ENCODE results near the gene SYT17.

The SYT17 gene

DNA sequence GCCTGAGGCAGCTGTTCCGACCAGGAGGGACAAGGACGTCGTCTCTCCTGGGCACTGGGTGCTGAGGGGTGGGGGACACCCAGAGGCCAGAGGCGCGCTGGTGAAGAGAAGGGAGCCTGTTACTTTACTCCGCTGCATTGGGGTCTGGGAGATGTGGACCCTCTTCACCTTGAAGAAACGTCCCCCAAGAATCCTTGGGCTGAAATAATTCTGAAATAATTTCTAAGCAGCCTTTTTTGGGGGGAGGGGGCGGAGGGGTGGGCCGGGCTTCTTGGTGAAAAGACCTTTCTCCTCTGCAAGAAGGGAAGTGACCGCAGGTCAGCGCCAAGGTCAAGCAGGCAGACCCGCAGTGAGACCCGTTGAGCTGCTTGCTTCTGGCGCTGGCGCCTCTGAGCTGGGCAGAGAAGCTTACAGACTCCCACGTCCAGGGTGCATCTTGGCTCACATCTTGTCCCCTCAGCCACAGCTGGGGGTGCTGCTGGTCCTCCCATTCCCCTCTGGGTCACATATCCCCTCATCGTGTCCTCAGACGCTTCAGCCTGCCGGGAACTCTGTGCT is 1.1 kb downstream of the SYT17 start:
- DNase-seq (ENCODE audit: low spot score) = no peak
- ChIA-PET CTCF (interaction anchor here (0.5 to 1.1 kb wide), 2 partner anchors 9 to 54 kb away, joined by 3 to 4 read pairs; no protein-coding TSS in a partner anchor), POLR2A (ENCODE audit: low non-redundant PET) (interaction anchor here (0.5 kb wide), 1 partner anchor 31 kb away, joined by 5 read pairs; no protein-coding TSS in a partner anchor)
- TF ChIP-seq, protein P1, sequence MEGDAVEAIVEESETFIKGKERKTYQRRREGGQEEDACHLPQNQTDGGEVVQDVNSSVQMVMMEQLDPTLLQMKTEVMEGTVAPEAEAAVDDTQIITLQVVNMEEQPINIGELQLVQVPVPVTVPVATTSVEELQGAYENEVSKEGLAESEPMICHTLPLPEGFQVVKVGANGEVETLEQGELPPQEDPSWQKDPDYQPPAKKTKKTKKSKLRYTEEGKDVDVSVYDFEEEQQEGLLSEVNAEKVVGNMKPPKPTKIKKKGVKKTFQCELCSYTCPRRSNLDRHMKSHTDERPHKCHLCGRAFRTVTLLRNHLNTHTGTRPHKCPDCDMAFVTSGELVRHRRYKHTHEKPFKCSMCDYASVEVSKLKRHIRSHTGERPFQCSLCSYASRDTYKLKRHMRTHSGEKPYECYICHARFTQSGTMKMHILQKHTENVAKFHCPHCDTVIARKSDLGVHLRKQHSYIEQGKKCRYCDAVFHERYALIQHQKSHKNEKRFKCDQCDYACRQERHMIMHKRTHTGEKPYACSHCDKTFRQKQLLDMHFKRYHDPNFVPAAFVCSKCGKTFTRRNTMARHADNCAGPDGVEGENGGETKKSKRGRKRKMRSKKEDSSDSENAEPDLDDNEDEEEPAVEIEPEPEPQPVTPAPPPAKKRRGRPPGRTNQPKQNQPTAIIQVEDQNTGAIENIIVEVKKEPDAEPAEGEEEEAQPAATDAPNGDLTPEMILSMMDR (conservative IDR thresholded peaks at IDR 0.05; ENCODE audit: low read depth) = no peak
- H3K27ac ChIP-seq = no peak overlapping the region

DNA sequence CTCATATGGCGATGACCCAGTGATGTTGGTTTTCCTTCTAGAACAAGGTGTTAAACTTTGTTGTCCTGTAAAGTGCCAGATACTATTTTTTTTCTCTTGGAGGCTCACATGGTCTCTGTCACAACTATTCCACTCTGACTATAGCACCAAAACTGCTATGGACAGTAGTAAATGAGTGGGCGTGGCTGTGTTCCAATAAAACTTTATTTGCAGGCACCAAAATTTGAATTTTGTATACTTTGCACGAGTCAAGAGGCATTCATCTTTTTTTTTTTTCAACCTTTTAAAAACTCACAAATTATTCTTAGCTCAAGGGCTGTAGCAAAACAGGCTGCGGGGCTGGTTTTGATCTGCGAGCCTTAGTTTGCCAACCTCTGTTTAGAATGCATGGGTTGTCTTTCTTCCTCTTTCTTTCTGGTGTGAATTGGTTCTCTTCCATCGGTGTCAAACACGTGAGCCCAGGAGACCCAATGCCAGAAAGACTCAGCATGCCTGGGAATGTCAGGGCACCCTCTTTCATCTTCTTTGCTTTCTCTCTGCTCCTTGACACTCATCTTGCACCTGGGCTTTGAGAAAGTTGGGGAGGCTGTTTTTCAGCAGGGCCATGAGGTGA is 2.1 kb downstream of the SYT17 start:
- POLR2A ChIA-PET (ENCODE audit: low non-redundant PET) = no interaction called here
- DNase-seq (ENCODE audit: low spot score) = no peak
- CTCF ChIA-PET = no interaction called here

DNA sequence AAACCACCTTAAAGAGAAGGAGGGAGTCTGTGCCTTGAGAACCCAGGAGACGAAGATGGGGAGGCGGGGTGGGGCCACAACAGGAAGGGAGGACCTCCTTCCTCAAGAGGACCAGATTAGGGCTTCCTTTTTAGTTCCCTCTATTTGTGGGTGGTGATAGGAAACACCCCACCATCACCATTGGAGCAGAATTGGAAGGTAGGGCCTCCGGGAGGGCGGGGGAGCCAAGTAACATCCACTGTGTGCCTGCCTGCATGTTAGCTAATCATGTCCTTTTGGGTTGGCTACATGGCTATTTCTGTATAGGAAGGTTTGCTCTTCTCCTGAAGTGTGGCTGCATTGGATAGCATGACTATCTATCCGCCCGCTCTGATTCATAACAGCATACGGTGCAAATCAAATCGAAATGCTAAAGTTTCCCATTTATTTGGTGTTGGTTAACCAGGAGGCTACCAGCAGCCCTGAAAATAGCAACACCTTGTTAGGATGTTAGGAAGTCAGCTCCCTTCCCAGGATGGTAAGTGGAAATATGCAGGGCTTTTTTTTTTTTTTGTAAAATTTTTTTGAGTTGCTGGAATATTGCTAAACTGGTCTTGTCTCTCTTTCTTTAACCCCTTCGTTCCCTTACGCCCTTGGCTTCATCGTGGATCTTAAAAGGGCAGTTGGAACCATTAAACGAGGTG is 4.2 kb downstream of the SYT17 start:
- CTCF ChIA-PET = no interaction called here
- H3K27ac ChIP-seq = no peak overlapping the region
- TF ChIP-seq, protein P1 (conservative IDR thresholded peaks at IDR 0.05; ENCODE audit: low read depth) = no peak
- POLR2A ChIA-PET (ENCODE audit: low non-redundant PET) = no interaction called here
- DNase-seq (ENCODE audit: low spot score) = no peak

More for the DNA sequence above, 2.1 kb downstream of the SYT17 start:
- TF ChIP-seq, protein P1 (conservative IDR thresholded peaks at IDR 0.05; ENCODE audit: low read depth) = no peak
- no peak overlapping the region for H3K27ac ChIP-seq

DNA sequence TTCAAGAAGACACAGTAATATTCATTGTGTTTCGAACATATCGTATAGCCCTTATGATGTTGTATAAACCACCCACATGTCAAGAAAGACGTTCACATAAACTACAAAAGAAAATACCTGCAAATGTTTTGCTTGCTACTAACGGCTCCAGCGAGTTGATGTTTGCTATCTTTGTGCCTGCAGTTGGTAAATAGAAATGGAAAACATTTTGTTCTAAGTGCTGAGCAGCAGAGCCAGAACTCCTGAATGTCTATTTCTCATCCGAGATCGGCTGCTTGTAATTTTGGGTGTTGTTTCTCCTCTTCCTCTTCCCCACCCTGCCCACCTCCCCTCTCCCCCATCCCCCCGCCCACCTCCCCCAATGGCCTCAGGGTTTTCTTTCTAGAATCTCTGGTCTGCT is 5.0 kb downstream of the SYT17 start:
- TF ChIP-seq, protein P1 (conservative IDR thresholded peaks at IDR 0.05; ENCODE audit: low read depth) = no peak
- no peak for DNase-seq (ENCODE audit: low spot score)
- ChIA-PET POLR2A (ENCODE audit: low non-redundant PET) (interaction anchor here (0.6 kb wide), 1 partner anchor 35 kb away, joined by 10 read pairs; no protein-coding TSS in a partner anchor), CTCF (no interaction called here)
- H3K27ac ChIP-seq = no peak overlapping the region

DNA sequence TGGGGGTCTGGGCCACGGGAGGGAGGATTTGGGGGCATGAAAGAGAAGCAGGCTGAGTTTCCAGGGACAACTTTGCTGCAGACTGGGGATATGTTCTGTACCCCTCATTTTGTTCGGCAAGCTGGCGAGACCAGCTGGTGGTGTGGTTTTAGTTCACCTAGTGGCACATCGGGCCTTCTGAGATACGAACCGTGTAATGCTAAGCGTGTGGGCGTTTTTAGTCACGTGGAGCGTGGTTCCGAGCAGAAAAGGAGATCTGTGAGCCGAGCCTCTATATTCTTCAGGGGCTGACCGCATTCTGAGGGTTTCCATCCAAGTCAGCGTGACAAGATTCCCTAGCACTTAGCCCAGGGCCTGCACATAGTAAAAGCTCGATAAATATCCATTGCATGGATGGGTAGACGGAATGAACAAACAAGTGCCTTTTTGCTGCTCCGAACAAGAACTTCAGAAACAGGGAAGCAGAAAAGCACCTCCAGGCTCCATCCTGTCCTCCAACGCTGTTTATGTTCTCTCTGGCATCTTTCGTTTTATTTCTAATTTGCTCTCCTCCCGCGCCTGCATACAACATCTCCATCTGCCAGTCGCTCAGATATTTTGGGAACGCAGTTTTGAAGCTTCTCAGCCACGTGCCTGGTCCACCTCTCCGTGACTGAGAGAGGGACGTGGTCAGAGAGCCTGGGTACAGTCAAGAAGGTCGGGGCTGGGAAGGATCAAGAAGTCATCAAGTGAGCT is 5.8 kb downstream of the SYT17 start:
- no peak overlapping the region for H3K27ac ChIP-seq
- TF ChIP-seq, protein P1 (conservative IDR thresholded peaks at IDR 0.05; ENCODE audit: low read depth) = no peak
- no peak for DNase-seq (ENCODE audit: low spot score)
- ChIA-PET CTCF (interaction anchor here (0.7 kb wide), 1 partner anchor 100 kb away, joined by 3 read pairs; no protein-coding TSS in a partner anchor), POLR2A (ENCODE audit: low non-redundant PET) (interaction anchor here (0.6 kb wide), 1 partner anchor 35 kb away, joined by 10 read pairs; no protein-coding TSS in a partner anchor)

DNA sequence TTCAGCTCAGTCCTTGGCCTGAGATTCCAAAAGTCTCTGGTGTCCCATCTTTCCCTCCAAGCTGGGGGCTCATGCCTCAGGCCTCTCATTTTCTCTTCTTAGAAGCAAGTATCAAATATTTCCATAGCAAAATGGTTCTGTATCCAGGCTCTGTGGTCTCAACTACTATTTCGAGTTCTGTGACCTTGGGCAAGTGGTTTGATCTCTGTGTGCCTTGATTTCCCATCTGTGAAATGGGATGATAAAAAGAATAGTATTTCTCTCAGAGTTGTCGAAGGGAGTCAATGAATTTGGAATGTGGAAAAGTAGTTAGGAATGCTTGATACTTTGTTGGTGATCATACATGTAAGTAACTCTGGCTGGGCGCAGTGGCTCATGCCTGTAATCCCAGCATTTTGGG is 6.4 kb downstream of the SYT17 start:
- no peak overlapping the region for H3K27ac ChIP-seq
- TF ChIP-seq, protein P1 (conservative IDR thresholded peaks at IDR 0.05; ENCODE audit: low read depth) = no peak
- ChIA-PET POLR2A (ENCODE audit: low non-redundant PET) (no interaction called here), CTCF (no interaction called here)
- no peak for DNase-seq (ENCODE audit: low spot score)
